HG03066 (cell line): ENCODE results near the gene C4orf36.
A peak's percentile ranks its signal among the peaks of the same experiment; 100 is the strongest.

Experiments used
- ATAC-seq: cut with Tn5 transposase; IDR thresholded peaks from one replicate; pipeline ENCODE4 v1.9.1; 2021; ENCODE audit warnings: low read depth; ENCODE audit not compliant: unreplicated experiment

C4orf36 gene, protein sequence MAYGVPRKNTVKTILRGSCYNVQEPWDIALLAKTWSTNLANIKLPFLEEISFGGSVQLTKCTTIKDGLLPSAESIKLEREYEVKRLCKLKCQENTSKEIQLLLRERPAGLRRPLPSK

DNA sequence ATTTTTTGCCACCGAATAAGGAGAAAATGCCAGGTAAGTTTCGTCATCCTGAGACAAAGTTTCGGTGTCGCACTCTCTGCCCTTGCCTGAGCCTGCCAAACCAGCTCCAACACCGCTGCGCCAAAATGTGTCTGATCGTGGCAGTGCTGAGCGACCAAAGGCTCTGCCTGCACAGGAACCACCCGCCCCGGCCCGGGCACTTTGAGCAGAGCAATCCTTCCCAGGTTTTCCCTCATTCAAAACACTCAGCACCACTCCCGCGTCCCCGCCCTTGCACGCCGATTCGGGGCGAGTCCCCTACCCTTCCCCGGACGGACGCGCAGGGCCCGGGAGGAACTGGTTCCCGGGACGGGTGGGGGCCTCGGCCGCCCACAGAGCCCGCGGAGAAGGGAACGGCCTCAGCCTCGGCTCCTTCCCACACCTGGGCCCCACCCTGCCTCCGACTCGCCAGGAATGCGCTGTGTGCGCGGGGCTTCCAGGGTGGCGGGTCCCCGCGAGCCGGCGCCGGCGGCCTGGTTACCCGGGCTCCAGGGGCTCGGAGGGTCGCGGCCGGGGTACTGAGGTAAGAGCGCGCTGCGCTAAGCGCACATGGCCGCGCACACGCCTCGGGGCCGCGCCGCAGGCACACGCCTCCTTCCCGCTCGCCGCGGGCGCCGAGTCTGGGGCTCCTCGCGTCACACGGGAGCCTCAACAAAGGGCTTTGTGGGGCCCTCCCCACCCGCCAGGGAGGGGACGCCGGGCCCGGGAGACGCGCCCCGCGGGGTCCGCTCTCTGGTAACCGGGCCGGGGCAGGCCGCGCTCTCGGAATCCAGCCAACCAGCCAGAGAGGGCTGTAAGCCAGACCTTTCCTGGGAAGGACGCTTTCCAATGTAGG lies at the start of gene C4orf36:
C4orf36 (minus strand) TSS at position 661 of the 874 bp plus-strand sequence. CDS start 902 bp downstream, outside the sequence.
- ATAC-seq = peak; percentile 55

GRCh38 chr4:86940920-86941460 lies 48.8 kb upstream of the C4orf36 start:
- ATAC-seq = no peak

DNA sequence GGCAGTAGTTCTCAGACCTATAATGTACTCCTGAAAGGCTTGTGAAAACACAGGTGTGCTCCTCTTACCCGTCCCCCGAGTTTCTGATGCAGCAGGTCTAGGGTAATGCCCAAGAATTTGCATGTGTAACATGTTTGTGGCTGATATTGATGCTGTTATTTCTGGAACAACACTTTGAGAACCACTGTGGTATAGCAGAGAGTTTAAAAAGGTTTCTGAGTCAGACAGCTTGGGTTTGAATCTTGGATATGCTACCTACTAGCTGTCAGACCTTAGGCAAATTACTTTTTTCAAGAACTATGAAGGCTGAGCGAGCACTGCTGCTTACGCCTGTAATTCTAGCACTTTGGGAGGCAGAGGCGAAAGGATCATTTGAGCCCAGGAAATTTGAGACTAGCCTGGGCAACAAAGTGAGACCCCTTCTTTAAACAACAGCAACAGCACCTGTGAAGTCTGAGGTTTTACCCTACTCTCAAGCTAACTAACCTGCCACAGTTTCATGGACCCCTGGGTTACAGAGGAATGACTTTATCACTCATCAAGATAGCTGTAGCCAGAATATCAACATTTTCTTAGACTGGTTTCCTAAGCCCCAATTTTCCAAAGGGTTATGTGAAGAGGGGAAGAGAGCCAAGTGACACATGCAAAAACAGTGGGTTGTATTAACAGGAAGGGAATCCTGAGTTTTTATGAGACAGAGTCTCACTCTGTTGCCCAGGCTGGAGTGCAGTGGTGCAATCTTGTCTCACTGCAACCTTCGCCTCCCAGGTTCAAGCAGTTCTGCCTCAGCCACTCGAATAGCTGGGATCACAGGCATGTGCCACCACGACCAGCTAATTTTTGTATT lies 47.7 kb upstream of the C4orf36 start:
- ATAC-seq = peak; percentile 54

GRCh38 chr4:86938771-86939520 lies 46.7 kb upstream of the C4orf36 start:
- ATAC-seq = no peak

- peak; percentile 33 for ATAC-seq
Observed at GRCh38 chr4:86935853-86936733, 43.9 kb upstream of the C4orf36 start.

DNA sequence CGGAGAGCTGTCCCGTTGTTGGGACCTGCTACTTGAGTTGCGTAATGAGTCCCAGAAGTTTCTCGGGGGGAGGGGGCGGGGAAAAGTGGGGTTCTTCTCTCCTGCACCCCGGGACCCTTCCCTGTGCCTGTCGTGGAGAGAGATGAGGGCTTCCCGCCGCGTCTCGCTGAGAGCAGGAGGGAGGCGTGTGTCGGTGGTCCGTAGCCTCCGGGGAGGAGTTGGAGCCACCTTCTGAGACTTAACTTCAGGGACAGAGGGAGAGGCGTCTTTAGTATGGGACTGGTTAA lies 43.3 kb upstream of the C4orf36 start:
- ATAC-seq = no peak

GRCh38 chr4:86934771-86935565 lies 42.7 kb upstream of the C4orf36 start, which contains the start of gene AFF1:
AFF1 (plus strand) TSS chr4:86935011; CDS start chr4:86948534, 13,523 bp downstream.
- ATAC-seq = peak; percentile 41

- ATAC-seq = no peak
Observed at GRCh38 chr4:86934147-86934770, 42.0 kb upstream of the C4orf36 start.

- ATAC-seq = no peak
Observed at GRCh38 chr4:86928400-86929255, 36.4 kb upstream of the C4orf36 start.

GRCh38 chr4:86927843-86928395 lies 35.7 kb upstream of the C4orf36 start:
- ATAC-seq = no peak

- ATAC-seq = no peak
Observed at GRCh38 chr4:86926435-86927086, 34.3 kb upstream of the C4orf36 start.

- no peak for ATAC-seq
Observed at GRCh38 chr4:86924811-86925210, 32.6 kb upstream of the C4orf36 start.

GRCh38 chr4:86921608-86922252 lies 29.5 kb upstream of the C4orf36 start:
- ATAC-seq = no peak

GRCh38 chr4:86919561-86920223 lies 27.5 kb upstream of the C4orf36 start:
- no peak for ATAC-seq

DNA sequence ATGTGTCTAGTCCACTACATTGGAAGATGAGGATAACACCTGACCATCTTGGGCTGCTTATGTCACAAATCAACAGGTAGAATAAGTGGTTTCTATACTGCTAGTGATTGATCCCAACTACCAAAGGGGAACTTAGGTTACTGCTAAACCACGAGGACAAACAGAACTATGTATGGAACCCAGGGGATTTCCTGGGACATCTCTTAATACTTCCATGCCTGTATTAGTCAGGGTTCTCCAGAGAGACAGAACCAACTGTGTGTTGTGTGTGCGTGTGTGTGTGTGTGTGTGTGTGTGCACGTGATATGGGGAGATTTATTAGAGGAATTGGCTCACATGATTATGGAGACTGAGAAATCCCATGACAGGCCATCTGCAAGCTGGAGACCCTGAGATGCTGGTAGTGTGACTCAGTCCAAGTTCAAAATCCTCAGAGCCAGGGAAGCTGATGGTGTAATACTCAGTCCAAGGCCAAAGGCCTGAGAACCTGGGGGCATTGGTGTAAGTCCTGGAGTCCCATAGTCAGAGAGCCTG lies 26.4 kb upstream of the C4orf36 start:
- no peak for ATAC-seq
